IPS-15b (cell line): ENCODE results near the gene CMIP.

Source experiments
- H3K27me3 ChIP-seq: one replicate; pipeline ENCODE4 v1.6.1; 2013; ENCODE audit warnings: low read length; ENCODE audit not compliant: control insufficient read depth, insufficient read depth
- H3K36me3 ChIP-seq: one replicate; pipeline ENCODE4 v1.6.1; 2013; ENCODE audit warnings: low read length; ENCODE audit not compliant: control insufficient read depth, insufficient read depth
- H3K4me1 ChIP-seq: one replicate; pipeline ENCODE4 v1.6.1; 2013; ENCODE audit warnings: mild to moderate bottlenecking, low read length; ENCODE audit not compliant: control insufficient read depth, insufficient read depth
- H3K4me3 ChIP-seq: one replicate; pipeline ENCODE4 v1.5.1; 2013; ENCODE audit warnings: low read depth, low read length
- H3K9ac ChIP-seq: one replicate; pipeline ENCODE4 v1.6.1; 2013; ENCODE audit warnings: low read depth, mild to moderate bottlenecking, low read length
- H3K9me3 ChIP-seq: one replicate; pipeline ENCODE4 v1.6.1; 2013; ENCODE audit warnings: mild to moderate bottlenecking, low read length; ENCODE audit not compliant: control insufficient read depth, insufficient read depth

CMIP gene

GRCh38 chr16:81652798-81653505, 208.3 kb downstream of the CMIP start:
- Histone ChIP-seq H3K36me3 (peaks cover 2% of the 10 kb centered on the region), H3K27me3 (no peaks in the 10 kb centered on the region), H3K4me3 (no peak overlapping the region), H3K9me3 (no peaks in the 10 kb centered on the region), H3K4me1 (peaks cover 20% of the 10 kb centered on the region), H3K9ac (no peak overlapping the region)

GRCh38 chr16:81654346-81654745, 209.7 kb downstream of the CMIP start:
- Histone ChIP-seq H3K9ac (no peak overlapping the region), H3K36me3 (peaks cover 2% of the 10 kb centered on the region), H3K27me3 (no peaks in the 10 kb centered on the region), H3K4me1 (peaks cover 17% of the 10 kb centered on the region), H3K4me3 (no peak overlapping the region), H3K9me3 (no peaks in the 10 kb centered on the region)

- H3K36me3 ChIP-seq: peaks cover 4% of the 10 kb centered on the region
- H3K4me1 ChIP-seq: peaks cover 17% of the 10 kb centered on the region
- H3K27me3 ChIP-seq: no peaks in the 10 kb centered on the region
- H3K9ac ChIP-seq: no peak overlapping the region
- no peaks in the 10 kb centered on the region for H3K9me3 ChIP-seq
- H3K4me3 ChIP-seq: no peak overlapping the region
Observed at GRCh38 chr16:81655469-81656162, 211.0 kb downstream of the CMIP start.

DNA sequence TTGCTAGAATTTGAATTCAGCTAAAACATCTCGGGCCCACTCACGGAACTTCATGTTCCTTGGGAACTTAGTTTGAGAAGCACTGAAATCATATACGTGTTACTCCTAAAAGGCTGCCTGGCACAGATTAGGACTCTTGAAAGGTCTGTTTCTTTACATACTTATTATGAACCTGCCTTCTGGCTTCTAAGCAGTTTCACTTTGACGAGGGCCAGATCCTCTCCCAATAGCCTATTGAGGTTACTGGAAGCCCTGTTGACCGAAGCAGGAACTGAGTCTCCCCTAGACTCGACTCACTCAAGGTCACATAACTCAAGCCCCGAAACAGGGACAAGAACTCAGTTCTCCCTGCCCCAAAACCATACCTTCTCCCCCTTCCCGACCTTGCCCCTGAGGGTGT, 212.6 kb downstream of the CMIP start:
- Histone ChIP-seq H3K36me3 (peaks cover 18% of the 10 kb centered on the region), H3K4me1 (peaks cover 9% of the 10 kb centered on the region), H3K27me3 (no peaks in the 10 kb centered on the region), H3K9ac (peak overlapping the region; percentile 41), H3K4me3 (no peak overlapping the region), H3K9me3 (no peaks in the 10 kb centered on the region)

DNA sequence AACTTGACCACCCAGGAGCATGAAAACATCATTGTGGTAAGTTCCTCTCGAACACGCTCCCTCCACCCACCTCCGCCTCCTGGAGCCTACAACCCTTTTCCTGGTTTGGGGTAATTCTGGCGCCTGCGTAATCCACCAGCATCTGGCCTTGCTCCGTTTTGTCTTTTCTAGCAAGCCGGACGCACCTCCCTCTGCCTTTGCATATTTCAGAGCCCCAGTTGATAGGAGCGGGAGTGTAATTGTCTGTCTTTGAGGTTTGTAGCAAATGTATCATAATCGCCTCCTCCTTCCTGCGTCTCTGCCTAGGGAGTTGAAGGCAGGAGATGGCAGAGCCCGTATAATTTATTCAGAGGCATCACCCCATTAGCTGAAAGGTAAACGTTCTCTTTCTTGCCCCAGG, 213.2 kb downstream of the CMIP start:
- no peaks in the 10 kb centered on the region for H3K9me3 ChIP-seq
- H3K36me3 ChIP-seq: peaks cover 20% of the 10 kb centered on the region
- no peak overlapping the region for H3K9ac ChIP-seq

DNA sequence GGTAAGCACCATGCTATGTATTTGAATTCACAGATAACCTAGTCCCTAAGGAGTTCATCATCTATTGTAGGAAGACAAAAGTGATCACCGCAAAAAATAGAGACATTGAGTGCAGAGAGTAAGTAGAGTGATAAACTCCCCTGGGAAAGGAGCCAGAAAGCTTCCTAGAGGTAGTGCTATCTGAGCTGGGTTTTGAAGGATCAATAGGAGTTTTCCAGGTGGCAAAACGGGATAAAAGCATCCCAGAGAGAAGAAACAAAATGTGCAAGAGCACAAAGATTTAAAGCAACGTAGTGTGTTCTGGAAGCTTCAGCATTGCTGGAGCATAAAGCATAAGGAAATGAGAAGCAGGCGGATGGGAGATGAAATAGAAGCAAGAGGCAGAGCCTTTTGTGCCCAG, 213.8 kb downstream of the CMIP start:
- Histone ChIP-seq H3K4me1 (no peaks in the 10 kb centered on the region), H3K36me3 (peaks cover 20% of the 10 kb centered on the region), H3K9me3 (no peaks in the 10 kb centered on the region), H3K4me3 (no peak overlapping the region), H3K27me3 (no peaks in the 10 kb centered on the region), H3K9ac (no peak overlapping the region)

More for the DNA sequence above, 213.2 kb downstream of the CMIP start:
- no peak overlapping the region for H3K4me3 ChIP-seq
- no peaks in the 10 kb centered on the region for H3K27me3 ChIP-seq
- H3K4me1 ChIP-seq: peaks cover 6% of the 10 kb centered on the region

DNA sequence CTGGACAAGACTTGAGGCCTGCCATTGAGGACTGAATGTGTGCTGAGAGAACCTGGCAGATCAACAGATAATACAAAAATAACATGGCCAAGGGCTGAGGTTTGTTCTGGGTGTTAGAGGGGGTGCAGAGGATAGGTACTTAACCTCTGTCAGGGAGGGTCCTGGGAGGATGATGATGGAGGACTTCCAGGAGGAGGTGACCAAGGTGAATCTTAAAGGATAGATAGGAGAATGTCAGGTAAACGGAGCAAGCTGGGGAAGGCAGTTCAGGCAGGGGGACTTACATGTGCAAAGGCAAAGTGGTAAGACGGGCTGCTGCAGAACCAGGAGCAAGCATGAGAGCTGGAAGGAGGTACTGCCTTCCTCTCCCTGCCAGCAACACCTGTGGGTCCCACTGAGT, 214.6 kb downstream of the CMIP start:
- Histone ChIP-seq H3K4me3 (no peak overlapping the region), H3K36me3 (peaks cover 23% of the 10 kb centered on the region), H3K4me1 (no peaks in the 10 kb centered on the region), H3K9me3 (no peaks in the 10 kb centered on the region), H3K27me3 (no peaks in the 10 kb centered on the region), H3K9ac (no peak overlapping the region)

GRCh38 chr16:81661082-81661481, 216.5 kb downstream of the CMIP start:
- Histone ChIP-seq H3K9ac (no peak overlapping the region), H3K4me3 (no peak overlapping the region), H3K36me3 (peaks cover 30% of the 10 kb centered on the region), H3K9me3 (no peaks in the 10 kb centered on the region), H3K4me1 (no peaks in the 10 kb centered on the region), H3K27me3 (no peaks in the 10 kb centered on the region)

DNA sequence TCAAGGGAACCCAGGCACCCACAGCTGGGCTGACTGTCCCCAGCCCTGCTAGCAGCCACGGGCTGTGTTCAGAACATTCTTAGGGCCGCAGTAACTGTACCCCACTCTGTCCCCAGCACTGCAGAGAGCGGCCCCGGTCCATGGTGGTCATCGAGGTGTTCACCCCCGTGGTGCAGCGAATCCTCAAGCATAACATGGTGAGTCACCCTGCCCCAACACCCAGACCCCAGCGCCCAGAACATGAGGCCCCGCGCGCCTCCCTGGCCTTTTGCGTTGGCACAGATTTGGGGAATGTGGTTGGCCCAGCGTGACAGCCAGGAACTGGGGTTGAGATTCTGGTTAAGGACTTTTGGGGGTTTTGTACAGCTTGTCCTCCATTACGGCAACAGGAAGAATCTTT, 219.5 kb downstream of the CMIP start:
- Histone ChIP-seq H3K4me3 (no peak overlapping the region), H3K9me3 (no peaks in the 10 kb centered on the region), H3K4me1 (no peaks in the 10 kb centered on the region), H3K9ac (no peak overlapping the region), H3K27me3 (no peaks in the 10 kb centered on the region), H3K36me3 (peaks cover 33% of the 10 kb centered on the region)

DNA sequence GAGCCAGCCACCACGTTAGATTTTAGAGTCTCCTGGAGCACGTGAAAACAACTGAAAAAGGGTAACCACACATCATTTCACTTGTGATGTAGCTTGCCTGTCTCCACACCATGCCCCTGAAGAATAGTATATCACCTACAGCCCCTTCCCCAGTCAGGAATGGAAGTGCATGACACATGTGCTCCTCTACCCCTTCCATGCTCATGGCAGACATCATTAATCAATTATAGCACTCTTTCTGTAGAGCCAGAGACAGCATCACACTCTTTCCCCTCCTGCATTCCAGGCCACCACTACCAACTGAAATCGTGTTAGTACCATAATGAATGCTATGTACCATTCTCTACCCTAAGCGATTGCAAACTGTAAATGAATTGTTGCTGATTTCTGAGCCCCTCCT, 221.0 kb downstream of the CMIP start:
- Histone ChIP-seq H3K9me3 (no peaks in the 10 kb centered on the region), H3K4me1 (no peaks in the 10 kb centered on the region), H3K9ac (no peak overlapping the region), H3K27me3 (no peaks in the 10 kb centered on the region), H3K4me3 (no peak overlapping the region), H3K36me3 (peaks cover 31% of the 10 kb centered on the region)

DNA sequence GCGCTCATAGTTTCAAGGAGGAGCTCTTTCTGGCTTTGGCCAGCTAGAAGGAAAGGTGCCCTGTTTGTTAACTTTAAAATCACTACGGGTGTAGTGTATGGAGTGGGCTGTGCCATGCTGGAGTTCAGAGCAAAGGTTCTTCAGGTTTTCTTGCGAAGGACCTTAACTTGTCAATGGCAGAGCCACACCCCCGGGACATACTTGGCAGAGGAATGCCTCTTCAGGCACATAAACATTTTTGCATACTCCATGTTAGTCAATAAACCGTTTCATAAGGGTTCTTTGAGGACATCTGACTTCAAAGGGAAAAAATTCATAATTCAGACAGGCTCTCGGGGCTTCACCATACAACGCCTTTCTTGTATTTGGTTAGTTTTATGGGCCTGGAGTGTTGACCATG, 221.5 kb downstream of the CMIP start:
- peaks cover 27% of the 10 kb centered on the region for H3K36me3 ChIP-seq
- H3K9me3 ChIP-seq: no peaks in the 10 kb centered on the region
- H3K27me3 ChIP-seq: no peaks in the 10 kb centered on the region
- H3K9ac ChIP-seq: no peak overlapping the region
- no peak overlapping the region for H3K4me3 ChIP-seq
- no peaks in the 10 kb centered on the region for H3K4me1 ChIP-seq
